CD4-positive, alpha-beta T cell treated with Interleukin-10 for 1 hour (primary cell): ENCODE data around the gene CERS3.

ENCODE experiments used
- DNase-seq: peaks from one replicate; pipeline ENCODE4 v3.0.0-alpha.2; 2020

CERS3 gene

DNA sequence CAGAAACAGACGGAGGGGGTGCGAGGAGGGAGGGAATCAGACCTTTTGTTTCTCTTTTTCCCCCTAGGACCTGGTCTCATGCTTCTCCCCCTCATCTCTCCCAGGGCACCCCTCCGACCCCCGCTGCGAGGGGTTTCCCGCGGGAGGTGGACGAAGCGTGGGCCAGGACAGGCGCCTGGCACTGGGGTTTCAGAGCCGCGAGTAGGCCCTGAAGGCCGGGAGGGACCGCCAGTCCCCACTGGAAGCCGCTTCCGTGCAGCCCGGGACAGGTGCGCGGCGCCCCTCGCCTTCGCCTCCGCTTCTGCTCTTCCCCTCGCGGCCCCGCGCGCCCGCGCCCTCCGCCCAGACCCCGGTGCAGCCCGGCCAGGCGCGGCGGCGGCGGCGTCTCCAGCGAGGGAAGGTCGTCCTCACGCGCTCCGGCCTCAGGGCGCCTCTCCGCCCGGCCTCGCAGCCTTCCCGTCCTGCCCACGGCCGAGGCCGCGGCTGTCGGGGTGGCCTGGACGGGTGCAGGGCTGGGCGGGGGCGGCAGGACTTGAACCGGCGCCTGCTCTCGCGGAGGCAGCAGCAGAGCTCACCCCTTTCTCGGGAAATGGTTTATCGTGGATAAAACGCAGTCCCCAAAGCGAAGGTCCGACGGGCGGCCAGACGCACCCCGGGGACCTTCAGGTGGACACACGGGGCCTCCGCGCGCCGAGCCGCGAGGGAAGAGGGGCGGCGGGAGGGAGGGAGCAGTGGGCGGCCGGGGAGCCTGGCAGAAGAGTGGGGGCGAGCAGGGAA is 155.4 kb downstream of the CERS3 start:
- DNase-seq = no peak

GRCh38 chr15:100372739-100373119 is 156.0 kb downstream of the CERS3 start:
- no peak for DNase-seq

DNA sequence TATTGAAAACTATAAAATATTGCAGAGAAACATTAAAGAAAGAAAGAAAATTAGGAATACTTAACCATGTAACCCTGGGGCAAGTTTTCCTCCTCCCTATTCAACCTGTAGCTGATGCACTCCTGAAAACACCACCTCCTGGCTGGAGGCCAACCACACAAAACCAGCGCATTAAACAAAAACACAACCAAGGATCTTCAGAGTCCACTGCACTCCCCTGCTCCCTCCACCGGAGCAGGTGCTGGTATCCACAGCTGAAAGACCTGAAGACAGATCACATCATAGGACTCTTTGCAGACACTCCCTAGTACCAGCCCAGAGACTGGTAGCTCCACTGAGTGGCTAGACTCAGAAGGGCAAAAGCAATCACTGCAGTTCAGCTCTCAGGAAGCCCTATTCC is 173.4 kb downstream of the CERS3 start:
- DNase-seq = no peak

- DNase-seq = no peak
Measured at GRCh38 chr15:100353449-100353848, 175.3 kb downstream of the CERS3 start.

DNA sequence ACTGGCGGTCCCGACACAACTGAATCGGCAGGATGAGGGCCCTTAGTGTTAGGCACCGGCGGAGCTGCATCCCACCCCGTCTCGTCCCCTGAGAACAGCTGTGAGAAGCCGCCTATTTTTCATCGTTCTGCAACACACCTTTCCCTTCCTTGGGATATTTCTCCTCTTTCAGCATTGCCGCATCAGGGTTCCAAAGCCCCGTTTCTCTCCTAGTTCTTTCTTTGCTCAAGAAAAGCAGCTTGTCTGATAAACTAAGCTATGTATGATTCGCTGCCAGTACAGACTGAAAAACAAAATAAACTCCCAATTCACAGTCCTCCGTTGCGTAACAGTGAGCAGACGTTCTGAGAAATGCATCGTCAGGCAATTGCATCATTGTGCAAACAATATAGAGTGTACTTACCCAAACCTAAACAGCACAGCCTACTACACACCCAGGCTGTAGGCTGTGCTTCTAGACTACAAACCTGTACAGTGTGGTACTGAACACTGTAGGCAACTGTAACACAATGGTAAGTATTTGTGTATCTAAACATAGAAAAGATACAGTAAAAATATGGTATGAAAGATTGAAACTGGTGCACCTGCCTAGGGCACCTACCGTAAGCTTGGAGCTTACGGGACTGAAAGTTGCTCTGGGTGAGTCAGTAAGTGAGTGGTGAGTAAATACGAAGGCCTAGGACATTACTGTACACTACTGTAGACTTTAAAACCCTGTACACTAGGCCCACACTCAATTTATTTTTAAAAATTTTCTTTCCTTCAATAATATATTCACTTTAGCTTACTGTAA is 178.1 kb downstream of the CERS3 start:
- DNase-seq = no peak
